Islet of Langerhans (tissue), 1 donor: Measurements from ENCODE around the gene PLCL2.
"Not testable (repeated sequence)": the region's sequence is repeated elsewhere in the genome, so short reads cannot be mapped to it uniquely, and the experiment has no call there.

Source experiments
- FAIRE-seq: peaks from one replicate; lab custom pipeline; 2011; peaks lifted over from hg19 to GRCh38; lab: Jason Lieb, UNC

The PLCL2 gene

DNA sequence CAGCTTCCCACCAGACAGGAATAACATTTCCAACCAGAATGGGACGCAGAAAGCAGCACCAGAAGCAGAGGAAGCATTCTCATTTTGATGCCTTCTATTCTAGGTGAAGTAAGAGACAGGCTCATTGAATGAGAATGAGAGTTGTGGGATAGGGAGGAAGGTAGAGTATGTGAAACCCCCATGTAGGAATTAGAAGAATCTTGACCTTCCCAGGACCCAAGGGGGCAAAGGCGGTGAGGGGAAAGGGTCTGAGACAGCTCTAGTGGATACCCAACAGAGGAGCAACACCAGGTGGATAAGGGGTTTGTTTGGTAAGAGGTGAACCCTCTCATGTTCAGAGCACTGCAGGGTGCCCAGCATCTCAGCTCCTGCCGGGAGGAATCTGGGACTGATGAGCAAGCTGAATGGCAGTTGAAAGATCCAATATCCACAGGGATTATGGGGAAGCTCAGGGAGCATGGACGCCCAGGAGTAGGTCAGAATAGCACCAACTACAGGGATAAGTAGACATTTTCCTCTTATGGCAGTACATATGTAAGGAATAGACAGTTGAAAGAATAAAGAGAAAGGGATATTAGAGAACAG is 77.0 kb downstream of the PLCL2 start:
- FAIRE-seq = no peak

DNA sequence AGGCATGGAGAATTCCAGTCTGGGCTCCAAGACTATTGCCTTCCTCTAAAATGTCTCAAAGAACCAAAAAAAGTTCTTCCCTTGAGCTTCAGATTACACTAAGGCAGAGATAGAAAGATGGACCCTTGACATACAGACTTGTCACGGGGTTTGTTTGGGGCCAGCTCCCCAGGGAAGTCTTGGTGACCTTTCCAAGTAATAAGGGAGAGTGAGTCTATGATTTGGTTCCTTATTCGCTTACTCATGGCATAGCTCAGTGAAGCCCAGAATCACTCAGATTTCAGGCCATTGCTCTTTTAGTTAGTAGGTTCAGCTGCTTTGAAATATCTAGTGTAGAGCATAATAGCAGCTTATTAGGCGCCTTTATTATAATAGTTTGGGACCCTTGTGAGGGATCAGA is 90.3 kb downstream of the PLCL2 start:
- FAIRE-seq = no peak

DNA sequence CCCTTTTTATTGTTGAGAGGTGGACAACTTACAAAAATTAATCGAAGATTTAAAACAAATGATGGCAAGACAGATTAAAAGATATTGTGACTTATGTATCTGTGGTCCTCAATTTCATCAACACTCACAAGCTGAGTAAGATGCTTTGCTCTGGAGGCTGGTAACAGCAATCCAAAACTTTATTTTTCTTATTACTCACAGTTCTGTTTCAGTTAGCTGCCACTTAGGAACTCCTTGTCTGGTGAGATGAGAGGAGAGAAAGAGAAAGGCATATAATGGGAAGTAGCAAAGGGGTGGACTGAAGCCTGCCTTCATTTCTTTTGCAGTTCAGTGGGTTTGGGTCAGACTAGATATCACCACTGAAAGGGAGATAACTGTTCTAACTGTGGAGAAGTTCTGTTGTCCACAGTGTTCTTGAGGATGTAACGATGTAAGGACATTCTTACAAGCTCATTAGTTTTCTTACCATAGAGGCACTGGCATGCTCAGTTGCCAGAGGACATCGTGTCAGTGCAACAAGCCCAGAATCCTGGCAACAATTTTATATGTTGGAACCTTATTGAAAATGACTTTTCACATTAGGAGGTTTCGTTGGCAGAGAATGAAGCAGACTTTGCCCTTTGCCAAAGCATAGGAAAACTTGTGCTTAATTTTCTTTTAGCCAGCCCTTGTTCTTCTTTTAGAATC is 93.6 kb downstream of the PLCL2 start:
- no peak for FAIRE-seq

DNA sequence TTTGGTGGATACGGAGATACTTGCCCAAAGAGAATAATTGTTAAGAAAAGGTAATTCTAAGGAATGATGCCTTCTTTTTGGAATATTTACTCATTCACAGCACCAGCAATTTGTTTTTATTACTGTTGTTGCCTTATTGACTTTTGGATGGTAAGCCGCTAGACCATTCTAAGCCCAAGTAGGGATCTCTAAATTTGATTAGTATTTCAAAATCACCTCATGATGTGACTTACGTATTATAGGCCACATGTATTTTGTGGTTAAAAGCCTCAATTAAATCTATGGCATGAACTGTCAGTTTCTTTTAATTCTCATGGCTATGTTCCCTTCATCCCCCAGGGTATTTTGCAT is 94.1 kb downstream of the PLCL2 start:
- no peak for FAIRE-seq

DNA sequence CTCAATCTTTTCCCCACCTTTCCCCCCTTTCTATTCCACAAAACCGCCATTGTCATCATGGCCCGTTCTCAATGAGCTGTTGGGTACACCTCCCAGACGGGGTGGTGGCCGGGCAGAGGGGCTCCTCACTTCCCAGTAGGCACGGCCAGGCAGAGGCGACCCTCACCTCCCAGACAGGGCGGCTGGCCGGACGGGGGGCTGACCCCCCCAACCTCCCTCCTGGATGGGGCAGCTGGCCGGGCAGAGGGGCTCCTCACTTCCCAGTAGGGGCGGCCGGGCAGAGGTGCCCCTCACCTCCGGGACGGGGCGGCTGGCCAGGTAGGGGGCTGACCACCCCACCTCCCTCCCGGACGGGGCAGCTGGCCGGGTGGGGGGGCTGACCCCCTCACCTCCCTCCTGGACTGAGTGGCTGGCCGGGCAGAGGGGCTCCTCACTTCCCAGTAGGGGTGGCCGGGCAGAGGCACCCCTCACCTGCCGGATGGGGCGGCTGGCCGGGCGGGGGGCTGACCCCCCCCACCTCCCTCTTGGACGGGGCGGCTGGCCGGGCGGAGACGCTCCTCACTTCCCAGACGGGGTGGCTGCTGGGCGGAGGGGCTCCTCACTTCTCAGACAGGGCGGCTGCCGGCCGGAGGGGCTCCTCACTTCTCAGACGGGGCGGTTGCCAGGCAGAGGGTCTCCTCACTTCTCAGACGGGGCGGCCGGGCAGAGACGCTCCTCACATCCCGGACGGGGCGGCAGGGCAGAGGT is 95.2 kb downstream of the PLCL2 start:
- FAIRE-seq = not testable (repeated sequence)

DNA sequence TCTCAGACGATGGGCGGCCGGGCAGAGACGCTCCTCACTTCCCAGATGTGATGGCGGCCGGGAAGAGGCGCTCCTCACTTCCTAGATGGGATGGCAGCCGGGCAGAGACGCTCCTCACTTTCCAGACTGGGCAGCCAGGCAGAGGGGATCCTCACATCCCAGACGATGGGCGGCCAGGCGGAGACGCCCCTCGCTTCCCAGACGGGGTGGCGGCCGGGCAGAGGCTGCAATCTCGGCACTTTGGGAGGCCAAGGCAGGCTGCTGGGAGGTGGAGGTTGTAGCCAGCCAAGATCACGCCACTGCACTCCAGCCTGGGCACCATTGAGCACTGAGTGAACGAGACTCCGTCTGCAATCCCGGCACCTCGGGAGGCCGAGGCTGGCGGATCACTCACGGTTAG is 95.8 kb downstream of the PLCL2 start:
- not testable (repeated sequence) for FAIRE-seq

DNA sequence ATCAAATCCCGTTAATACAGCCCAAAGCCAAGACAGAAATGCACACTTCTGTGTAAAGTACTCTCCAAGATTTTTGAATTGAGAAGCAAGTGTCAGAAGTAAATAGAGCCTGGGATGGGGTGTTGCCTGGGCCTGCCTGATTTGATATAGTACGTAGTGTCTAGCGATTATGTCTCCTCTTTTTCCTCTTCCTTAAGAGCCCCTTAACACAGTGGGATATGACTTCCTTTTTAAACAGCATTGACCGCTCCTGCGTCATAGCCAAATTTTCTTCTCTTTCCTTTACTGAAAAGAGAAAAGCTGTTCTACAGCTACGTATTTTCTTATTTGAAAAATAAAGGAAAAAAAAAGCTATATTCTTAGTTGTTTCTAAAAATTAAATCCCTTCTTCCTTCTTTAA is 97.7 kb downstream of the PLCL2 start:
- FAIRE-seq = no peak

DNA sequence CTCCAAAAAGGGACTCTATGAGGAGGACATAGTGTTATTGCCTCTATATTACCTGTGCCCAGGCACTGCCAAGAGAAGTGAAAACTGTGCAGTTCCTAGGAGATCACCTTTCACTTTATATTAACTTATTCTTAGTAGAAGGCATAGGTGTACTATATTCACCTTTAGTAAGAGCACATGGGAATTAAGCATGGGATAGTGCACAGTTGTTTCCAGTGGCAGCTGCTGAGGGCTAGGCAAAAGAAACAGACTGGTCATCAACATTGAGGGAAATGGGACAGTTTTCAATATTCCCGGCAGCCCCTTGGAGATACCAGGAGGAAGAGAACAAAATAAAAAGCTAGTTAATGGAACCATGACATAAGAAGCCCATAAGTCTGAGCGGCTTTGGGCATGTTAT is 100.9 kb downstream of the PLCL2 start:
- no peak for FAIRE-seq

DNA sequence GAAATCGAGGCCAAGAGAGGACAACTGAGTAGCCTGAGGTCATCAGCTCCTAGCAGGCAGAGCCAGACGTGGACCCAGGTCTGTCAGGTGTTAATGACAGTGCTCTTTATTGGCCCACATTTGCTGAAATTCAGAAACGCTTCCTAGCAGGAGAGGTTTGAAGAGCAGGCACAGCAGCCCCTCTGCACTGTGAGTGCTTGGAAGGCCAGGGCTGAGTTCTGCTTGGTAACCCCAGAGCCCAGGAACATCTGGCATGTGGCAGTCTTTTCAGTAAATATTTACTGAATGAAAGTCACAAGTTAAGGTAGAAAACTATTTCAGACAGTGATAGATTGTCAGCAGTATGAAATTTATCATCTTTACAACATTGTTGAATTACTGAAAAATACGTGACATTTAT is 102.4 kb downstream of the PLCL2 start:
- FAIRE-seq = peak; percentile 71

DNA sequence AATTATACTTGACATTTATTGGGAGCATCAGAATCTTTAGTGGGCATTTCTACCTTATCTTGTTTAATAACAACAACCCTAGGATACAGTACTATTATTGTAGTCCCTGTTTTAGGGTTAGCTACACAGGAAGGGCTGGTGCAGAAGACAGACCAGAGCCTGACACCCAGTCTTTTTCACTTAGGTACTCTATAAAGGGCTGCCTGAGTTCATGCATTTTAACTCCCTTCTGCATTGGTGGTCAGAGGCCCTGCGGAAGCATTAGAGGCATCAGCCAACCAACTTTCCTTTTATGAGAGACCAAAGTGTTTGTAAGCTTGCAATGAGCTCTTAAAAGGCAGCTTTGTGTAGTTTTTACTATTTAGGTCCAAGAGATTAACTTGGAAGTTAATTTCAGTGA is 105.4 kb downstream of the PLCL2 start:
- no peak for FAIRE-seq

DNA sequence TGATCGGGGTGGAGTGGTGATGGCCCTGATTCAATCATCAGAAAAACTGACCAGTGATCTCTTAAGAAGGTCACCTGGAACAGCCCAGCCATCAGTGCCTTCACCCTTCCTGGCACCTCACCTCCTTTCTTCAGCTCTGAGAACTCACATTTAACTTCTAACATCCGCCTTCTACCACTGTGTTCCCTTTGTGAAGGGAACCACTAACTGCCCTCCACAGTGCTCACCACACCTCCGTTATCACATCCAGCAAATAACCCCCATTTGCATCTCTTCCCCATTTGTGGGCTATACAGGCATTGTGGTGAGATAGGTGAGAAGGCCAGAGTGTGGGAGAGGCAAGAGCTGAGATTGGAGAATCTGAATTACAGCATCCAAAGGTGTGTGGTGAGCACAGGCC is 107.4 kb downstream of the PLCL2 start:
- no peak for FAIRE-seq

DNA sequence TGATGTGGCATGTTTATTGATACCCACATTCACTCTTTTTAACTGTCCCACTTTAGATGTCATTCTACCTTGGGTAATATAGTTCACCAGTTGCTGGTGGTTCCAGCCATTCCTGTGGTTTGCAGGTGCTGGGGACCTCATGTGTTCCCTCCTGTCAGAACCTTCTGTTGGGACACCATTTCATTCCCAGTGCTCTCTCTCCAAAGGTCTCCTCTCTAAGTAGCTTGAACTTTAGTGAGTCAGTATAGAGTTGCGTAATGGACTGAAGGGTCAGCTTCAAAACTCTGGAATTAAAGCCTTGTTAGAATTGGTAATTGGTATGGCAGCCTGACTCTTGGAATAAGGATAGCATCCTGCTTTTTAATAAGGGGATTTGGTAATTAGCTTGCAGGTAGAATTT is 108.5 kb downstream of the PLCL2 start:
- FAIRE-seq = no peak

DNA sequence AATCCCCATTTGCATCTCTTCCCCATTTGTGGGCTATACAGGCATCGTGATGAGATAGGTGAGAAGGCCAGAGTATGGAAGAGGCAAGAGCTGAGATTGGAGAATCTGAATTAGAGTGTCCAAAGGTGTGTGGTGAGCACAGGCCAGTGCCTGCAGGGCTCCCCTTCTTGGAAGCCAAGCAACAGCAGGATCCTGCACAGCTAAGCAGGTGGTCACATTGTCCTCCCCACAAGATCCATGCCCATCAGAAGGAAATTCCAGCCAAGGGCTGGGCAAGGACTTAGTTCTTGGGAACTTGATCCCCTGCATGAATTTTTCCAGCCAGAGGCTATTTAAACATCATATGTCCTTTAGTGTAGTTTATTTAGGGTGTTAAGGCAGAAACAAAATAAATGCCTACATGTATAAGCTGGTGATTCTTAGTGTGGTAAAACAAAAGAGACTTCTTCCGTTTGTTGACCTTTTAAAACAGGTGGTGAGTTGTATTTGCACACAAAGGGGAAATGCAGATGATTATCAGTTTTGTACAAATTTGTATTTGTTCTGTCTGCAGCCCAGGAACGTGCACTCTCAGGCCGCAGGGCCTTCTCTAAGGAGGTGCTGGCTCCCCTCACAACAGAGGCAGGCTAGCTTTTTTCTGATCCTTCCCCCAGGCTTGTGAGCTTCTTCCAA is 110.2 kb downstream of the PLCL2 start:
- FAIRE-seq = no peak

DNA sequence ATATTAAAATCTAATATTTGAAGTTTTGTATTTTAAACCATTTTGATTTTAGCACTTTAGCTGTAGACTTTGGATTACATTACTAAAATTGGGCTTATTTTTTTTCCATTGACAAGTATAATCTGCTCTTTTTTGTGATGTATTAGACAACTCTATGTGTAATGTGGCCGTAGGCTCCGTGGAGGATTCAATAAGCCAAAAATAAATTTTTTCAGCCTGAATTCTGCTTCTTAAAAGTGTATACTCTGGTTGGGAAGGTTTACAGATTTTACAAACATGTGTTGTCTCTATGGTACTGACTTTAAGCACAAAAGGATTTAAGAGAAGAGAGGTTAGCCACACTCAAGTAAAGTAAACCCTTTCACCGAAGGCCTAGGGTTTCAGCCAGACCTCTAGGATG is 110.8 kb downstream of the PLCL2 start:
- FAIRE-seq = no peak

DNA sequence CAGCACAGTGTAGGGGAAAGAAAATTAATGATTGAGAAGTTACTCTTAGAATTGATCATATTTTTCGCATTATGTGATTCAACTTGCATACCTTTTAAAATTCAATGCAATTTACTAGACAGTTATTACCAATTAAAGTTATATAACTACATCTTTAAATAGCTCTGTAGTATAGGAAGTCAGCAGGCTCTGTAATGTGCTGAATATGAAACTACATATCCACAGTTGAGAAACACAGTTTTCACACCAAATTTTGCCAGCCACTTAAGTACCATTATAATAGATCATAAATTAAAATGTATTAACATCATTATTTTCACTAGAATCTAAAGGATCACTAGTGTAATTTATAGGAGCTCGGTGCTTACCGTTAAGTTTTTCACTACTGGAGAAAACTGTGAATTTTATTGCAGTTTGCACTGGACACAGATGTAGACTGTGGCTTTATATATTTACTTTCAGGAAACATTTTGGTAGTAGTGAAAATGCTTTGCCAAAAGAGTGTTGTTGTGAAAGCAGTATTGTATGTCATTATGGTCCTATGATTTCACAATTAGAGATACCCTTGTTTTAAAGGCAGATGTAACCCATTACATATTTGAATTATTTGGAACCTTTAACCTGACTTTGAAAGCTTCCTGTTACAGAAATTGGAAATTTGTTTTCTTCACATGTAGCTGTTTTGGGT is 113.6 kb downstream of the PLCL2 start:
- FAIRE-seq = peak; percentile 41

DNA sequence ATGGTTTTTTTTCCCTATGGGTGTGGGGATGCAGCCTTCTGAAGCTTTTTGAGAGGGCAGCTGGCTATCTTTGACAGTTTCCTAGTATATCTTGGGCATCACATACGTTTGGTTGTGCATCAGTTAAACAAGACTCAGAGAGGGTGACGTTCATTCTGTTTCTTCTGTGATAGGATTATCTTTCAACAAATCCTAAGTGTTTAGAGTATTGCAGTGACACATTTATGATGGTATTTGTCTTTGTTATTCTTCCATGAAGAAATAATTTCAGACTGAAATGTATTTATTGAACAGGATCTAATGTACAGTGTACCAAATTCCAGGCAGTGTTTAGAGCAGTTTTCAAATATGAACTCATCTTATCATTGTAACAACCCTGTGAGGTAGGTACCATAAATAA is 114.4 kb downstream of the PLCL2 start:
- no peak for FAIRE-seq

DNA sequence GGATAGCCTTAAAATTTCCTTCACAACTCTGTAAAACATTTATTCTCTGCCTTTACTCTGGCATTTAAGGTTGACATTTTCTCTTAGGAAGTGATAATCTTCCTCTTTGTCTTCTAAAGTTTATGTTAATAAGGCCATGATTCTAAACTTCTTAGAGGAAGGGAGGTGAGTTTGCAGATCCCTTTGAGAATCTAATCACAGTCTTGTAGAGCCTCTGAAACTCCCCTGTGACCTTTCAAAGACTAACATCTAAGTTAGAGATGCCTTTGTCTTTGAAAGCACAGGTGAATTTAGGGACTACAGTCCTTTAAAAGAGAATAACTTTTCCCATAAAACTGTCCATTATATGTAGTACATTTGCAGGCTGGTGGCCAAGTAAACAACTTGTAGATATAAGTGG is 115.1 kb downstream of the PLCL2 start:
- FAIRE-seq = no peak

DNA sequence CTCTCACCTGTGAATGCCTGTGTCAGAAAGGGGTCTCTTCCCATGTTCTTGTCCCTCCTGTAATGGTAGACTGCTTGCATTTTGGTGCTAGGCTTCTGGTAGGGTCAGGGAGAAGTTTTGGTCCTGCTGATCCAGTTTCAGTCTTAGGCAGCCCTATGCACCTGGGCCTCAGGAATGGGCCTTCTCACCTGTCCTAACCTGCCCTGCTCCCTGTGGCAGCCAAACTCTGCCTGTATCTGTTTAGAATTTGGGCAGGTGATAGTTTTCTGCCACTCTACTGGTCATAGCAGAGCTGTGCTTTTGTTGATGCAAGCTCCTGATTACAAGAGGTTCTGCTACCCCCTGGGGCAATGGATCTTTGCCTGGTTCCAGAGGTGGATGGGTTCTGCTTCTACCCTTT is 118.7 kb downstream of the PLCL2 start:
- no peak for FAIRE-seq

DNA sequence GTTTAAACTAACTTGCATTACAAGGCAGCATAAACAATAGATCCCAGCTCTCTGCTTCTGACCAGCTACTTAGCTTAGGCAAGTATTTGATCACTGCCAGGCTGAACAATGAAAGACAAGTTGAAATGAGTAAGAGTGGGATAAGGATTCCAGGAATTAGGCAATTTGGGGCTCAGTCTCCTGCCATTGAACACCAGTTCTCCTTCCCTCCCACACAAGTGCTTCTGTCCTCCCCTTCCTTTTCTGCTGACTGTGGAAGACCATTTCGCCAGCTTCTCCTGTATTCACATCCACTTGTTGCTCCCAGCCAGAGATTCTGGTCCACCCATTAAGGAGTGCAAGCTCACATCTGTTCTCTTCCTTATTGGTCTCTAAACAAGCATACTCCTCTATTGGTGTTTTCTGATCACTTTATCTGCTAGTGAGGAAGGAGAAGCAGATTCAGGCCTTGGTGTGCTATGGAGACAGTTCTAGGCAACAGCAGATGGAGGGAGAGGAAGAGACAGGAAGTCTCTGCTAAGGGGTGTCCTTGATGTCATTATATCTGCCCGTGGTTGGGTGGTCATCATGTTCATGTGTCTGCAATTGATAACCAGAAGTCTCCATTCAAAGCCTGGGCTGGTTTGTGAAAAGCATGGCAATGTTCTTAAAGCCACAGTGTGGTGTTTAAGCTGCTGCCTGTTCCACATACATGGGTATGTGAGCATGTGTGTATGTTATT is 121.5 kb downstream of the PLCL2 start:
- FAIRE-seq = no peak

DNA sequence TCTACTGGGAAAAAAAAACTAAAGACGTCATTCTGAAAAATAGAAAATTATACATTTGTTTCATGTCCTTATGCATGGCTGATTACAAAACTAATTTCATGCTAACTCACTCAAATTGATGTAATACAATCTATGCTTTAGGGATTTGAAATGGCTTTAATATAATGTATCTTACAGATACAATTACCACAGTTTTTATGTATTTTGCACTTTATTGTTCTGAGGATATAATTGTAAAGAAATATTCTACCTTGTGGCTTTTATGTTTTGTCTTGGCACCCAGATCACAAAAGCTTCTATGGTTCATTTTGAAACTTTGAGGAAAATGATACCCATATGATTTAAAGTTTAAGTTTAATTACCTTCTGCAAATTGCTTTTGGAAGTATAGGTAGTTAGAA is 122.5 kb downstream of the PLCL2 start:
- FAIRE-seq = no peak

DNA sequence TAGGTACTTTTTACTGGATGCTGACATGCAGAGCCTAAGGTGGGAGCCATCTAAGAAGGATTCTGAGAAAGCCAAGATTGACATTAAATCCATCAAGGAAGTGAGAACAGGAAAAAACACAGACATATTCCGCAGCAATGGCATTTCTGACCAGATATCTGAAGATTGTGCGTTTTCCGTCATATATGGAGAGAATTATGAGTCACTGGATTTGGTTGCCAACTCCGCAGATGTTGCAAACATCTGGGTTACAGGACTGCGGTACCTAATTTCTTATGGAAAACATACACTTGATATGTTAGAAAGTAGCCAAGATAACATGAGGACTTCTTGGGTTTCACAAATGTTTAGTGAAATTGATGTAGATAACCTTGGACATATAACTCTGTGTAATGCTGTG is 125.1 kb downstream of the PLCL2 start:
- no peak for FAIRE-seq

DNA sequence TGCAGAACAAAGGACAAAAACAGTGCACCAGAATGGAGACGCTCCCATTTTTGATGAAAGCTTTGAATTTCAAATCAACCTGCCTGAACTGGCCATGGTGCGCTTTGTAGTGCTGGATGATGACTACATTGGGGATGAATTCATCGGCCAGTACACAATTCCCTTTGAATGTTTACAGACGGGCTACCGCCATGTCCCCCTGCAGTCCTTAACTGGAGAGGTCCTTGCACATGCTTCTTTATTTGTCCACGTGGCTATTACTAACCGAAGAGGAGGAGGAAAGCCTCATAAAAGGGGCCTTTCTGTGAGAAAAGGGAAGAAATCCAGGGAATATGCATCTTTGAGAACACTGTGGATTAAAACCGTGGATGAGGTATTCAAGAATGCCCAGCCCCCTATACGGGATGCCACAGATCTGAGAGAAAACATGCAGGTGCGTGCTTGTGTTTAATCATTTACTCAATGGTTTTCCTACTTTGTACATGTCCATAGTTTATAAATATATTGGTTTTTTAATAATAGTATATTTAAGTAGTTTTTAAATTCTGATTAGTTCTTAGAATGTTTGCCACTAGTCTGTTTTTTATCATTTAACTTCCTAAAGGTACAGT is 127.1 kb downstream of the PLCL2 start:
- FAIRE-seq = no peak
